SU-DHL-6 (cell line): ENCODE measurements around the gene LSM3.

ENCODE experiments used
- EZH2phosphoT487 ChIP-seq: fragments of 200-600 bp; sonication (generic), shearing (Covaris generic); conservative IDR thresholded peaks from 2 replicates; pipeline ENCODE4 v1.6.1; 2018; ENCODE audit warnings: mild to moderate bottlenecking, antibody characterized with exemption, low read length, moderate library complexity, mixed read lengths
- TF ChIP-seq, protein P1 (sequence below): fragments of 200-600 bp; sonication (generic); IDR thresholded peaks from one replicate; pipeline ENCODE4 v1.5.1; 2017; ENCODE audit warnings: antibody characterized with exemption, mild to moderate bottlenecking, low read length, moderate library complexity; ENCODE audit not compliant: insufficient read depth, poor library complexity, severe bottlenecking

DNA sequence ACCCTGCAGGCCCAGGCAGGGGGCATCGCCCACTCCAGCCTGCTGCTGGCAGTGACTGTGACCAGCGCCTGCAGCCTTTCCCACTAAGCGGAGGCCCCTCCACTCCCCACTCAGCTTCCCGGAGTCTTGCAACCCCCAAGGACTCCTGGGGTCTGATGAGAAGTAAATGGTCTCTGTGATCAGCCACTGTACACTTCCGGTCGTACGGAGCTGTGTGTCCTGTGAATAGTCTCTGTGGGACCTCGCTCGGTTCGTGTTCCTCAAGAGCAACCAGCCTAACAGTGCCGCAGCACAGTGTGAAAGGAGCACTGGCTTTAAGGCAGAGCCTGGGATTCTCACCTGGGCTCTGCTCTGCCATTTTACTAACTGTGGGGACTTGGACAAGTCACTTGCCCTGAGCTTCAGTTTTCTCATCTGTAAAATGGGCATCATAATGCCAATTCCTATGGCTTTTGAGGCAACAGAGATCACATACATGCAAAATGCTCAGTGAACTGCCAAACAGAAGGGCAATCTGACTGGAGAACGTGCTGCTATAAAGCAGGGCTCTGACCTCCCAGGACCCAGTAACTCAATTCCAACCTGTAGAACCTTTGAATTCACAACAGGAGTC, 27.0 kb upstream of the LSM3 start:
- TF ChIP-seq, protein P1, sequence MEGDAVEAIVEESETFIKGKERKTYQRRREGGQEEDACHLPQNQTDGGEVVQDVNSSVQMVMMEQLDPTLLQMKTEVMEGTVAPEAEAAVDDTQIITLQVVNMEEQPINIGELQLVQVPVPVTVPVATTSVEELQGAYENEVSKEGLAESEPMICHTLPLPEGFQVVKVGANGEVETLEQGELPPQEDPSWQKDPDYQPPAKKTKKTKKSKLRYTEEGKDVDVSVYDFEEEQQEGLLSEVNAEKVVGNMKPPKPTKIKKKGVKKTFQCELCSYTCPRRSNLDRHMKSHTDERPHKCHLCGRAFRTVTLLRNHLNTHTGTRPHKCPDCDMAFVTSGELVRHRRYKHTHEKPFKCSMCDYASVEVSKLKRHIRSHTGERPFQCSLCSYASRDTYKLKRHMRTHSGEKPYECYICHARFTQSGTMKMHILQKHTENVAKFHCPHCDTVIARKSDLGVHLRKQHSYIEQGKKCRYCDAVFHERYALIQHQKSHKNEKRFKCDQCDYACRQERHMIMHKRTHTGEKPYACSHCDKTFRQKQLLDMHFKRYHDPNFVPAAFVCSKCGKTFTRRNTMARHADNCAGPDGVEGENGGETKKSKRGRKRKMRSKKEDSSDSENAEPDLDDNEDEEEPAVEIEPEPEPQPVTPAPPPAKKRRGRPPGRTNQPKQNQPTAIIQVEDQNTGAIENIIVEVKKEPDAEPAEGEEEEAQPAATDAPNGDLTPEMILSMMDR = no peak
- no peak for TF ChIP-seq EZH2phosphoT487
